ENCODE results near the gene SHB. TPM values are rescaled to one million over a fixed set of nuclear protein-coding genes. Genes with fewer than 3 reads are reported as not detected.

SHB gene
- total RNA-seq, 2 donors from 2014 or later, result 28.1 to 38.1 TPM

DNA sequence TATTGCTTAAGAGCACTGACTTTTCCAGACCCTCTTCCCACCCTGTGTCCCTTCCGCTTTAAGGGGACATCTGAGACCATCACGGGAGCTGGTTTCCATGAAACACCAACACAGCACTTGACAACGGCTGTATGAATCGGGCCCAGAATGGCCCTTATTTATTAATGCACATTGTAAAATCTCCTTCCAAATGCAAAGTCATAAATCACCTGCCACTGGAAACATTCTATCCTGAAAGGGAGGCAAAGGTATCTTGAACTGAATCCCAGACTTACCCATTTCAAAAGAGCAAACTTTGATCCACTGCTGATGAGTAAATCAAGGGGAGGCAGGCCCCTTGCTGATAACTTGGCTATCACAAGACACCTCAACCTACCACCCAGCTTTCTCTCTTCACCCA is 37.4 kb downstream of the SHB start:
- 97 to 100% methylated on average over 2 to 4 of the region's 4 CpGs for WGBS, 2 experiments (ENCODE audit: insufficient coverage in 1 of 2, insufficient read length in 1 of 2)
- Histone ChIP-seq H3K9me3 (ENCODE audit: control insufficient read depth, low read length) (no peaks in the 10 kb centered on the region), H3K36me3 (ENCODE audit: control insufficient read depth, insufficient read depth, low read length) (peaks cover 2% of the 10 kb centered on the region), H3K9ac (ENCODE audit: extremely low read depth, low read length, poor library complexity, severe bottlenecking) (no peak overlapping the region), H3K27ac (ENCODE audit: low read depth, low read length) (no peak overlapping the region), H3K4me3 (ENCODE audit: low read length) (no peak overlapping the region), H3K4me1 (ENCODE audit: control insufficient read depth, insufficient read depth, low read length) (peaks cover 7% of the 10 kb centered on the region), H3K27me3 (ENCODE audit: control insufficient read depth, insufficient read depth, low read length, poor library complexity, severe bottlenecking) (no peaks in the 10 kb centered on the region)
- Mint-ChIP-seq H3K27me3 (ENCODE audit: insufficient read depth) (no peaks in the 10 kb centered on the region), H3K9me3 (no peaks in the 10 kb centered on the region), H3K36me3 (ENCODE audit: low read depth) (no peaks in the 10 kb centered on the region), H3K4me1 (peaks cover 36% of the 10 kb centered on the region), H3K4me3 (no peak overlapping the region), H3K27ac (no peak overlapping the region)
- TF ChIP-seq, protein P1, sequence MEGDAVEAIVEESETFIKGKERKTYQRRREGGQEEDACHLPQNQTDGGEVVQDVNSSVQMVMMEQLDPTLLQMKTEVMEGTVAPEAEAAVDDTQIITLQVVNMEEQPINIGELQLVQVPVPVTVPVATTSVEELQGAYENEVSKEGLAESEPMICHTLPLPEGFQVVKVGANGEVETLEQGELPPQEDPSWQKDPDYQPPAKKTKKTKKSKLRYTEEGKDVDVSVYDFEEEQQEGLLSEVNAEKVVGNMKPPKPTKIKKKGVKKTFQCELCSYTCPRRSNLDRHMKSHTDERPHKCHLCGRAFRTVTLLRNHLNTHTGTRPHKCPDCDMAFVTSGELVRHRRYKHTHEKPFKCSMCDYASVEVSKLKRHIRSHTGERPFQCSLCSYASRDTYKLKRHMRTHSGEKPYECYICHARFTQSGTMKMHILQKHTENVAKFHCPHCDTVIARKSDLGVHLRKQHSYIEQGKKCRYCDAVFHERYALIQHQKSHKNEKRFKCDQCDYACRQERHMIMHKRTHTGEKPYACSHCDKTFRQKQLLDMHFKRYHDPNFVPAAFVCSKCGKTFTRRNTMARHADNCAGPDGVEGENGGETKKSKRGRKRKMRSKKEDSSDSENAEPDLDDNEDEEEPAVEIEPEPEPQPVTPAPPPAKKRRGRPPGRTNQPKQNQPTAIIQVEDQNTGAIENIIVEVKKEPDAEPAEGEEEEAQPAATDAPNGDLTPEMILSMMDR (conservative IDR thresholded peaks at IDR 0.05), result no peak
- DNase-seq, result no peak

DNA sequence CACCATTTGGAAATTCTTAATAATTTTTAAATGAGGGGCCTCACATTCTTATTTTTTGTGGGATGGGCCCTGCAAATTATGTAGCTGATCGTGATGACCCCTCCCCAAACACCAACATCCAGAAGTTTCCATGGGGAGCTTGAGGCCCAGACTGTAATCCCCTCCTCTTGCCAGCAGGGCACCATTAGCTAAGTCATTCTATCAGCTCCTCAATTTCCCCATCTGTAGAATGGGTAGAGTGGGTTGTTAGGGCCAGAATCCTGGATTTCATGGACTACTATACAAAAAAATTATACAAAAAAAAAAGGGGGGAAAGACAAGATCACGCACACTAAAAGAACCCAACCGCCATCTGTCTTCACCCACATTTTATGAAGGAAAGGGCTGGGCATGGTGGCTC is 38.4 kb downstream of the SHB start:
- Histone ChIP-seq H3K9me3 (ENCODE audit: control insufficient read depth, low read length) (no peaks in the 10 kb centered on the region), H3K9ac (ENCODE audit: extremely low read depth, low read length, poor library complexity, severe bottlenecking) (no peak overlapping the region), H3K4me3 (ENCODE audit: low read length) (no peak overlapping the region), H3K27me3 (ENCODE audit: control insufficient read depth, insufficient read depth, low read length, poor library complexity, severe bottlenecking) (no peaks in the 10 kb centered on the region), H3K36me3 (ENCODE audit: control insufficient read depth, insufficient read depth, low read length) (peaks cover 10% of the 10 kb centered on the region), H3K4me1 (ENCODE audit: control insufficient read depth, insufficient read depth, low read length) (peaks cover 7% of the 10 kb centered on the region), H3K27ac (ENCODE audit: low read depth, low read length) (no peak overlapping the region)
- Mint-ChIP-seq H3K9me3 (no peaks in the 10 kb centered on the region), H3K36me3 (ENCODE audit: low read depth) (no peaks in the 10 kb centered on the region), H3K4me1 (peaks cover 40% of the 10 kb centered on the region), H3K27me3 (ENCODE audit: insufficient read depth) (no peaks in the 10 kb centered on the region), H3K27ac (no peak overlapping the region), H3K4me3 (no peak overlapping the region)
- DNase-seq, result no peak
- WGBS, 2 experiments (ENCODE audit: insufficient coverage in 1 of 2, insufficient read length in 1 of 2), result 84 to 98% methylated on average over 2 to 3 of the region's 3 CpGs
- TF ChIP-seq, protein P1 (conservative IDR thresholded peaks at IDR 0.05), result peak; percentile 62

DNA sequence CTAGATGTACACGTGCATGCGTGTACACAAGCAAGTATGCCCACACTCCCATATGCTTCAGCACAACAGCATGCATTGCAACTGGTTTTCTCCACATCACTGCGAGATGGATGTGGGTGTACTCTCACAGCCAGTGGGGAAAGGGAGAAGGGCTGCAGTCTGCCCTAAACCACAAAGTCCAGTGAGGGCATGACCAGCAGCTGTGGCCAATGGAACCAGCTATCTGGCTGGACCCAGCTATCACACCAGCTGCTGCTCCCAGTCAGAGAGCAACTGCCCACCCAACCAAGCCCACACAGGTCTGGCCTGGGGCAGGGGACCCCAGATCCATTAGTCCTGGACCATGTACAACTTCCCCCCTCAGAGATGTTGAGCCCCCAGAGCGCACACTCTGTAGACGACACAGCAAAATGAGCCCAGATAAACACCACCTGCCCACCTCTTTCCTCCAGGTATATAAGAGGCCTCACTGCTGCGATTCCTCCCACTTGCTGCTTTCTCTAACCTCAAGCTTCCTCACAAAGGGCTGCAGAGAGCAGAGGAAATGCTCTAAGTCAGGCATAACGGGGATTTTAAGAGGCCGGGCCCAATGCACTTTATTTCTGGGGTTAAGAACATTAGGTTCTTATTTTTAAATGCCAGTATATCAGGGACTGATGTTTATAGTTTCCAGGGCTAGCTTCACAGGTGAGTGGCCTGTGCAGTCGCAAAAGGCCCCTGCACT is 39.0 kb downstream of the SHB start:
- Mint-ChIP-seq H3K9me3 (no peaks in the 10 kb centered on the region), H3K36me3 (ENCODE audit: low read depth) (no peaks in the 10 kb centered on the region), H3K4me1 (peaks cover 44% of the 10 kb centered on the region), H3K27me3 (ENCODE audit: insufficient read depth) (no peaks in the 10 kb centered on the region), H3K27ac (no peak overlapping the region), H3K4me3 (no peak overlapping the region)
- Histone ChIP-seq H3K9ac (ENCODE audit: extremely low read depth, low read length, poor library complexity, severe bottlenecking) (no peak overlapping the region), H3K9me3 (ENCODE audit: control insufficient read depth, low read length) (no peaks in the 10 kb centered on the region), H3K27ac (ENCODE audit: low read depth, low read length) (no peak overlapping the region), H3K36me3 (ENCODE audit: control insufficient read depth, insufficient read depth, low read length) (peaks cover 15% of the 10 kb centered on the region), H3K4me3 (ENCODE audit: low read length) (no peak overlapping the region), H3K27me3 (ENCODE audit: control insufficient read depth, insufficient read depth, low read length, poor library complexity, severe bottlenecking) (no peaks in the 10 kb centered on the region), H3K4me1 (ENCODE audit: control insufficient read depth, insufficient read depth, low read length) (peaks cover 11% of the 10 kb centered on the region)
- DNase-seq, result no peak
- 95 to 96% methylated on average over 5 to 9 of the region's 9 CpGs for WGBS, 2 experiments (ENCODE audit: insufficient coverage in 1 of 2, insufficient read length in 1 of 2)
- TF ChIP-seq, protein P1 (conservative IDR thresholded peaks at IDR 0.05), result no peak

Data from endodermal cell (in vitro differentiated cells).